ENCODE data around the gene FAIM2.

The FAIM2 gene

DNA sequence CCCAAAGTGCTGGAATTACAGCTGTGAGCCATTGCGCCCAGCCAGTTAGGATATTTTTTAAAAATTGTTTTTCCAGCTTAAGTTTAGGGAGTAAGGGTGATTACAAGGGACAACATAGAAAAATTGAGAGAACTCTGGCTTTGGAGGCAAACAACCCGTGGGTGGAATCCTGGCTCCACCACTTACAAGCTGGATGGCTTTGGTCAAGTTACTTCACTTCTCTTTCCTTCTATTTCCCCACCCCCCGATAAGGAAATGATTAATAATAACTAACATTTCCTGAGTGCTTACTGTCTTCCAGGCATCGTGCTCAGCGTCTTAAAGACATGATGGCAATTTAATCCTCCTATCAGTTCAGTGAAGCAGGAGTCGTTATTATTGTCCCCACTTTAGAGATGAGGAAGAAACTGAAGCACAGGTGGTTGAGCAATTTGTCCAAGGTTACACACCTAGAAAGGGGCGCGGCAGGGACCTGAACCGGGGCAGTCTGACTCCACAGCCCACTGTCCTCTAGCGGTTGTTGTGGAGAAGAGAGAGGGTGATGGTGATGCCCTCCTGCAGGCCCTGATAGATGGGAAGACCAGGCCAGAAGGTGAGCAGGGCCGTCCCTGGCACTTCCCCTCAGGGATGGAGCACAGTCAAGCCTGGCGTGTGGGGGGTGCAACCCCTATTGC lies 16.7 kb upstream of the FAIM2 start:
- H3K4me1 ChIP-seq (ENCODE audit: control insufficient read depth in 5 of 5, insufficient read depth in 5 of 5, low read length in 5 of 5) = peaks cover 8 to 33% (median 27%) of the 10 kb centered on the region in 5 donors
- H3K27me3 ChIP-seq (ENCODE audit: control insufficient read depth in 5 of 5, insufficient read depth in 4 of 5, low read length in 5 of 5) = peaks cover 0 to 9% (median 2%) of the 10 kb centered on the region in 5 donors
- no peak overlapping the region for H3K27ac ChIP-seq (ENCODE audit: low read depth, low read length)
- H3K9me3 ChIP-seq (ENCODE audit: control insufficient read depth in 5 of 5, low read length in 5 of 5) = no peaks in the 10 kb centered on the region
- no peaks in the 10 kb centered on the region for H3K36me3 ChIP-seq (ENCODE audit: control insufficient read depth in 5 of 5, insufficient read depth in 5 of 5, low read length in 5 of 5)
- no peak overlapping the region for H3K4me3 ChIP-seq (ENCODE audit: low read depth in 1 of 5, low read length in 5 of 5)
- no peak overlapping the region for H3K9ac ChIP-seq (ENCODE audit: low read length in 5 of 5)

DNA sequence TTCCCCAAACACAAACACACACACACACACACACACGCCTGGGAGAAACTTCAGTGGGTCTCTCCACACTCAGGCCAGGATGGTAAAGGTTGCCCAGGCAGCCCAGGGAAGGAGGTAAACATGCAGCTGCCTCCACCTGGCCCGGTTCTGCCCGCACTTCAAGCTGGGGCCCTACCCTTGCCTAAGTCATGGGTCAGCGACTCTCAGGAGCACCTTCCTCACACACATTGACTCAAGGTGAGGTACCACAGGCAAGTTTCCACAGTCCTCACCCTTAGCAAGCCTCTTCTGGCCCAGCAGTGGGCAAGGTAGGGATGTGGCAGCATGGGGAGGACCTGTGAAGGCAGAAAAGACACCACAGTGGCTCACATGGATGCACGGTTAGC lies 14.1 kb upstream of the FAIM2 start:
- Histone ChIP-seq H3K9ac (ENCODE audit: low read length in 5 of 5) (no peak overlapping the region), H3K4me1 (ENCODE audit: control insufficient read depth in 5 of 5, insufficient read depth in 5 of 5, low read length in 5 of 5) (peaks cover 8 to 21% (median 15%) of the 10 kb centered on the region in 5 donors)

DNA sequence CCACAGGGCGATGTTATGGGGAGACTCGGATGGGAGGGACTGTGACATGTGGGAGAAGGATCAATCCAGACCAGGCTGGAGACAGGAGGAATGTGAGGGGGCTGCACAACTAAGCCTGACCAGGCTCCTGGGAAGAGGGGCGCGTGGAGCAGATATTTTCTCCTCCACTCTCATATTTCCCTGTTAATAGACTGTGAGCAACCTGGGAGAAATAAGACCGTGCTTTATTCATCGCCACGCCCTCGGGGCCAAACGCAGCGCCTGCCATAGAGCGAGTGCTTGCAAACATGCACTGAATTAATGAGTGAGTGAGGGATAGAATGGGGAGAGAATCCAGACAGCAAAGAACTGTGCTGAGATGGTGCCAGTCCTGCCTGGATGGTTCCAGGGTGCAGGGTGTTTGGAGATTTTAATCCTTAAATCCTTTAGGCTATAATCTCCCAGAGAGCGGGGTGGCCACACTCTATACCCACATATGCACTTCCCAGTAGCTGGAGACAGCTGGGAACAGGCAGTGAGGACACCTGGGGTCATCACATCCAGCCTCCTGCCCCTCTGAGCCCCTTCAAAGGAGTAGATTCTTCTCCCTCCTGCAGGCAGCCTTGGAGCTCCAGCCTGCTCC lies 13.6 kb upstream of the FAIM2 start:
- Histone ChIP-seq H3K4me3 (ENCODE audit: low read depth in 1 of 5, low read length in 5 of 5) (no peak overlapping the region), H3K27me3 (ENCODE audit: control insufficient read depth in 5 of 5, insufficient read depth in 4 of 5, low read length in 5 of 5) (peaks cover 0 to 9% (median 2%) of the 10 kb centered on the region in 5 donors), H3K9ac (ENCODE audit: low read length in 5 of 5) (no peak overlapping the region), H3K27ac (ENCODE audit: low read depth, low read length) (no peak overlapping the region), H3K4me1 (ENCODE audit: control insufficient read depth in 5 of 5, insufficient read depth in 5 of 5, low read length in 5 of 5) (peaks cover 3 to 21% (median 15%) of the 10 kb centered on the region in 5 donors), H3K36me3 (ENCODE audit: control insufficient read depth in 5 of 5, insufficient read depth in 5 of 5, low read length in 5 of 5) (no peaks in the 10 kb centered on the region), H3K9me3 (ENCODE audit: control insufficient read depth in 5 of 5, low read length in 5 of 5) (no peaks in the 10 kb centered on the region)

More for the DNA sequence above, 14.1 kb upstream of the FAIM2 start:
- Histone ChIP-seq H3K9me3 (ENCODE audit: control insufficient read depth in 5 of 5, low read length in 5 of 5) (no peaks in the 10 kb centered on the region), H3K36me3 (ENCODE audit: control insufficient read depth in 5 of 5, insufficient read depth in 5 of 5, low read length in 5 of 5) (no peaks in the 10 kb centered on the region), H3K27ac (ENCODE audit: low read depth, low read length) (no peak overlapping the region), H3K4me3 (ENCODE audit: low read depth in 1 of 5, low read length in 5 of 5) (no peak overlapping the region), H3K27me3 (ENCODE audit: control insufficient read depth in 5 of 5, insufficient read depth in 4 of 5, low read length in 5 of 5) (peaks cover 0 to 9% (median 2%) of the 10 kb centered on the region in 5 donors)

- no peak overlapping the region for H3K27ac ChIP-seq (ENCODE audit: low read depth, low read length)
- peaks cover 0 to 27% (median 14%) of the 10 kb centered on the region in 5 donors for H3K4me1 ChIP-seq (ENCODE audit: control insufficient read depth in 5 of 5, insufficient read depth in 5 of 5, low read length in 5 of 5)
- no peak overlapping the region for H3K4me3 ChIP-seq (ENCODE audit: low read depth in 1 of 5, low read length in 5 of 5)
- peaks cover 0 to 9% (median 2%) of the 10 kb centered on the region in 5 donors for H3K27me3 ChIP-seq (ENCODE audit: control insufficient read depth in 5 of 5, insufficient read depth in 4 of 5, low read length in 5 of 5)
- H3K9me3 ChIP-seq (ENCODE audit: control insufficient read depth in 5 of 5, low read length in 5 of 5) = no peaks in the 10 kb centered on the region
- H3K9ac ChIP-seq (ENCODE audit: low read length in 5 of 5) = no peak overlapping the region
- H3K36me3 ChIP-seq (ENCODE audit: control insufficient read depth in 5 of 5, insufficient read depth in 5 of 5, low read length in 5 of 5) = no peaks in the 10 kb centered on the region
Observed at GRCh38 chr12:49916129-49916919, 12.6 kb upstream of the FAIM2 start.

DNA sequence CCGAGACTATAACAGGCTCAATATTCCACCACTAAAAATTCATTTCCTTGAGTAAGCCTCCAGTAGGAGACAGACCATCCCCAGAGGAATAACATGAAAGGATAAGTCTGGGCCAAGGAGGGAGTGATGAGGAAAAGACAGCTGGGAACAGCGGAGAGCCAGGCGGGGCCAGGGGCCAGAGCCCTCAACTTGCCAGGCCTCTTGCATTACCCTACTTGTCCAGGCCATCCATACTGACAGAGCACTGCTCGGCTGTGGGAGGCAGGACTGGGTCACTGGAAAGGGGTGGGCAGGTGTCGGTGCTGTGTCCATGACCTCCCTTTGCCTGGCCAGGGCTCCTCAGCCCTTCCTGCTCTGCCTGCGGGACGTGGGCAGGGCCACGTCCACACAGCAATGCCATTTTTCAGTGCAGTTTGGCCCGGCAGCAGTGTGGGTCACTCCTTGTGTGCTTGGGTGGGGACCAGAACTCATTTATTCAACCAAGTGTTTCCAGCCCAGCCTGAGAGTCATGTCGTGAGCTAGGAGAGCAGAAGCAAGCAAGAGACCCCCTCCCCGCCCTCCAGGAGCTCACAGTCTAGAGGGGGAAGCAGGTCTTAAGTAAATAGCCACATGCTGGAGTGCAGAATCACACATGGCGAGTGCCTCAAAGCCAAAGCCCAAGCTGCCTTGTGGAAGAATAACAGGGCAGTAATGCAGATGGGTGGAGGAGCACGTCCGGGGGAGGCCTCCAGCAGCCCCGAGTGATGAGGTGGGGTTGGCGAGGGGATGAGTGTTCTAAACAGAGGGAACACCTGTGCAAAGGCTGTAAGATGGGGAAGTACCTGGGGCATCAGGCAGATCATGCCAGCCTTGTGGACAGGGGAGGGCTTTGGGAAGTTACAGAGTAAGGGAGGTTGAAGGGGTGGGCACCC lies 8.9 kb upstream of the FAIM2 start:
- Histone ChIP-seq H3K4me1 (ENCODE audit: control insufficient read depth in 5 of 5, insufficient read depth in 5 of 5, low read length in 5 of 5) (peaks cover 0 to 29% (median 14%) of the 10 kb centered on the region in 5 donors), H3K27ac (ENCODE audit: low read depth, low read length) (no peak overlapping the region), H3K9me3 (ENCODE audit: control insufficient read depth in 5 of 5, low read length in 5 of 5) (no peaks in the 10 kb centered on the region), H3K27me3 (ENCODE audit: control insufficient read depth in 5 of 5, insufficient read depth in 4 of 5, low read length in 5 of 5) (peaks cover 0 to 8% (median 0%) of the 10 kb centered on the region in 5 donors), H3K9ac (ENCODE audit: low read length in 5 of 5) (no peak overlapping the region), H3K36me3 (ENCODE audit: control insufficient read depth in 5 of 5, insufficient read depth in 5 of 5, low read length in 5 of 5) (no peaks in the 10 kb centered on the region), H3K4me3 (ENCODE audit: low read depth in 1 of 5, low read length in 5 of 5) (no peak overlapping the region)

DNA sequence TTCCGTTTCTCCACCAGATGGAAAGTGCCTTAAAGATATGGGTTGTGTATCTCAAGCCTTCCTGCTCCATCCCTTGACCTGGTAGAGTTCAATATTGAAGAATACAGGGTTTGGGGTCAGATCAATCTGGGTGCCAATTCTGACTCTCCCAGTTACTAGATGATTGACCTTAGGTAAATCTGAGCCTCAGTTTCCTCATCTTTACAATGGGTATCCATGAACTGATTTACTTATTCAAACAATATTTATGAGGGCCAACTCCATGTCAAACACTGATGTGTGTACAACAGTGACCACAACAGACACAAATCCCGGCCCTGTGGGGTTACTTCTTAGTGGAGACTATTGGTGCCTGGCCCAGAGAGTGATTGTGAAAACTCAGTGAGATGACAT lies 7.5 kb upstream of the FAIM2 start:
- H3K9me3 ChIP-seq (ENCODE audit: control insufficient read depth in 5 of 5, low read length in 5 of 5) = no peaks in the 10 kb centered on the region
- peaks cover 0 to 29% (median 14%) of the 10 kb centered on the region in 5 donors for H3K4me1 ChIP-seq (ENCODE audit: control insufficient read depth in 5 of 5, insufficient read depth in 5 of 5, low read length in 5 of 5)
- no peaks in the 10 kb centered on the region for H3K36me3 ChIP-seq (ENCODE audit: control insufficient read depth in 5 of 5, insufficient read depth in 5 of 5, low read length in 5 of 5)
- H3K9ac ChIP-seq (ENCODE audit: low read length in 5 of 5) = no peak overlapping the region
- peaks cover 0 to 3% (median 0%) of the 10 kb centered on the region in 5 donors for H3K27me3 ChIP-seq (ENCODE audit: control insufficient read depth in 5 of 5, insufficient read depth in 4 of 5, low read length in 5 of 5)
- no peak overlapping the region for H3K4me3 ChIP-seq (ENCODE audit: low read depth in 1 of 5, low read length in 5 of 5)
- no peak overlapping the region for H3K27ac ChIP-seq (ENCODE audit: low read depth, low read length)

GRCh38 chr12:49910331-49911212 lies 6.9 kb upstream of the FAIM2 start:
- peaks cover 0 to 29% (median 14%) of the 10 kb centered on the region in 5 donors for H3K4me1 ChIP-seq (ENCODE audit: control insufficient read depth in 5 of 5, insufficient read depth in 5 of 5, low read length in 5 of 5)
- H3K27ac ChIP-seq (ENCODE audit: low read depth, low read length) = no peak overlapping the region
- H3K36me3 ChIP-seq (ENCODE audit: control insufficient read depth in 5 of 5, insufficient read depth in 5 of 5, low read length in 5 of 5) = no peaks in the 10 kb centered on the region
- no peaks in the 10 kb centered on the region for H3K9me3 ChIP-seq (ENCODE audit: control insufficient read depth in 5 of 5, low read length in 5 of 5)
- H3K9ac ChIP-seq (ENCODE audit: low read length in 5 of 5) = no peak overlapping the region
- no peak overlapping the region for H3K4me3 ChIP-seq (ENCODE audit: low read depth in 1 of 5, low read length in 5 of 5)
- H3K27me3 ChIP-seq (ENCODE audit: control insufficient read depth in 5 of 5, insufficient read depth in 4 of 5, low read length in 5 of 5) = peaks cover 0 to 6% (median 1%) of the 10 kb centered on the region in 5 donors

- no peaks in the 10 kb centered on the region for H3K9me3 ChIP-seq (ENCODE audit: control insufficient read depth in 5 of 5, low read length in 5 of 5)
- H3K27ac ChIP-seq (ENCODE audit: low read depth, low read length) = no peak overlapping the region
- H3K4me3 ChIP-seq (ENCODE audit: low read depth in 1 of 5, low read length in 5 of 5) = no peak overlapping the region
- no peak overlapping the region for H3K9ac ChIP-seq (ENCODE audit: low read length in 5 of 5)
- H3K36me3 ChIP-seq (ENCODE audit: control insufficient read depth in 5 of 5, insufficient read depth in 5 of 5, low read length in 5 of 5) = no peaks in the 10 kb centered on the region
- peaks cover 0 to 9% (median 3%) of the 10 kb centered on the region in 5 donors for H3K27me3 ChIP-seq (ENCODE audit: control insufficient read depth in 5 of 5, insufficient read depth in 4 of 5, low read length in 5 of 5)
- H3K4me1 ChIP-seq (ENCODE audit: control insufficient read depth in 5 of 5, insufficient read depth in 5 of 5, low read length in 5 of 5) = peaks cover 0 to 29% (median 14%) of the 10 kb centered on the region in 5 donors
Observed at GRCh38 chr12:49909826-49910225, 6.1 kb upstream of the FAIM2 start.

GRCh38 chr12:49909356-49909755 lies 5.7 kb upstream of the FAIM2 start:
- peaks cover 3 to 13% (median 6%) of the 10 kb centered on the region in 5 donors for H3K27me3 ChIP-seq (ENCODE audit: control insufficient read depth in 5 of 5, insufficient read depth in 4 of 5, low read length in 5 of 5)
- H3K4me1 ChIP-seq (ENCODE audit: control insufficient read depth in 5 of 5, insufficient read depth in 5 of 5, low read length in 5 of 5) = peaks cover 0 to 27% (median 15%) of the 10 kb centered on the region in 5 donors
- H3K4me3 ChIP-seq (ENCODE audit: low read depth in 1 of 5, low read length in 5 of 5) = no peak overlapping the region
- no peaks in the 10 kb centered on the region for H3K36me3 ChIP-seq (ENCODE audit: control insufficient read depth in 5 of 5, insufficient read depth in 5 of 5, low read length in 5 of 5)
- H3K9ac ChIP-seq (ENCODE audit: low read length in 5 of 5) = no peak overlapping the region
- no peaks in the 10 kb centered on the region for H3K9me3 ChIP-seq (ENCODE audit: control insufficient read depth in 5 of 5, low read length in 5 of 5)
- H3K27ac ChIP-seq (ENCODE audit: low read depth, low read length) = no peak overlapping the region
